Ovary (tissue), 9 donors: ENCODE measurements around the gene SLC24A4. TPM values are rescaled to one million over a fixed set of nuclear protein-coding genes. Genes with fewer than 3 reads are reported as not detected.

Experiments used
- DNase-seq, 5 donors: peaks; one replicate each; pipeline ENCODE4 v3.0.0-alpha.2; 2019 to 2020
- H3K27ac ChIP-seq, 2 donors: fragments of 200-600 bp; one replicate each; pipeline versions ENCODE4 v1.5.1 to v1.8.0; 2019 to 2022
- H3K27me3 ChIP-seq: fragments of 200-600 bp; one replicate; pipeline ENCODE4 v1.8.0; 2022
- H3K36me3 ChIP-seq: fragments of 200-600 bp; sonication (generic); one replicate; pipeline ENCODE4 v1.5.1; 2019
- H3K4me1 ChIP-seq: one replicate; pipeline ENCODE4 v1.8.1; 2013; ENCODE audit warnings: mild to moderate bottlenecking, moderate library complexity; ENCODE audit not compliant: insufficient read depth
- H3K4me3 ChIP-seq: fragments of 200-600 bp; sonication (generic); one replicate; pipeline ENCODE4 v1.5.1; 2017
- H3K9me3 ChIP-seq, 2 donors: fragments of 200-600 bp in 1 of 2; sonication (generic) in 1 of 2; one replicate each; pipeline versions ENCODE4 v1.5.1 to v1.8.1; 2013 to 2019; ENCODE audit warnings: mild to moderate bottlenecking in 1 of 2, moderate library complexity in 1 of 2
- EP300 ChIP-seq: sonication (generic); formaldehyde crosslinking; IDR thresholded peaks from one replicate; pipeline ENCODE4 v1.6.1; 2017; ENCODE audit warnings: antibody characterized with exemption
- POLR2A ChIP-seq: fragments of 450-650 bp; IDR thresholded peaks from one replicate; pipeline ENCODE4 v1.6.1; 2017; ENCODE audit warnings: antibody characterized with exemption, mild to moderate bottlenecking, moderate library complexity
- WGBS, 3 donors: extraction: QIAGEN DNeasy Blood & Tissue Kit in 1 of 3; methylation state at CpG; one replicate each; pipeline versions ENCODE4 v1.1.5 to v1.1.7; 2013 to 2017; 5-methylcytosine and 5-hydroxymethylcytosine counted together
- intact Hi-C, 4 donors: fragments of 100-400 bp; cut with DNase I; formaldehyde crosslinking; loops; one replicate each; pipeline versions ENCODE4 v1.11.0 to v1.15.1; 2022 to 2023
- polyA plus RNA-seq, 2 donors: library from polyadenylated mRNA; stranded (reverse); fragments of 200-250 nt in 1 of 2; fragments of 350-450 nt in 1 of 2; fragmentation: Illumina TruSeq in 1 of 2; extraction: RNeasy Lipid Tissue Mini Kit (QIAGEN cat#74804) in 1 of 2; gene quantifications; one replicate each; pipeline ENCODE4 v1.2.3, GENCODE V29; 2013 to 2014
- total RNA-seq, 7 donors: library from RNA; depleted of rRNA in 2 of 7; stranded (reverse); fragments of >200 nt in 2 of 7; fragmentation: NEBNext Ultra II Directional in 3 of 7; extraction: Animal tissue kit (Norgen Biotek cat#: 25700) in 3 of 7; gene quantifications; one replicate each; pipeline versions ENCODE4 v1.1.0 to v1.2.4, GENCODE V29; 2016 to 2023
- TF ChIP-seq, protein P1 (sequence below), 3 donors: fragments of 450-650 bp in 2 of 3; fragments of 200-600 bp in 1 of 3; IDR thresholded peaks; one replicate each; pipeline versions ENCODE4 v1.5.1 to v1.8.0; 2016 to 2022; ENCODE audit warnings: antibody characterized with exemption in 3 of 3, mild to moderate bottlenecking in 1 of 3
- donor health status: DM: no; HTN: no; CAD: no; lungs with moderate emphysema.
- donor health status: DM: no; HTN: no; CAD: no.
- donor health status: Bipolar disorder and iron deficiency.
- donor health status: DM: yes; HTN: yes; CAD: no.
- donor health status: DM: no; HTN: no; CAD: no.
- donor health status: DM: yes; HTN: yes; CAD: no.

The SLC24A4 gene
- total and polyA plus RNA-seq, 9 donors, result 0.10 to 0.98 (median 0.24) TPM

DNA sequence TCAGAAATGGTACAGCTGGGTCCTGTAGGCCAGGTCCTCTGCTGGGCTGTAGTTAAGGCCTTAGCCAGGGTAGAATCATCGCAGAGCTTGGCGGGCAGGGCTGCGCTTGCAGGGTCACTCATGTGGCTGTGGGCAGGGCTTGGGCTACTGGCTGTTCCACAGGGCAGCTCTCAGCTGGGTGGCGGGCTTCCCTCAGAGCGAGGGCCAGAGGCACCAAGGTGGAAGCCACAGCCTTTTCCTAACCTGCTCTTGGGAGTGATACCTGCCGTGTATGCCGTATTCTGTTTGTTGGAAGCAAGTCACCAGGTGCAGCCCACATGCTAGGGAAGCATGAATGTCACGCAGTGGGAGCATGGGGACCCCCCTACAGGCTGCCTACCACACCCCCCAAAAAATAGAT lies 120.8 kb downstream of the SLC24A4 start:
- no peak overlapping the region for H3K27ac ChIP-seq
- H3K36me3 ChIP-seq, result no peaks in the 10 kb centered on the region
- DNase-seq, result no peak
- no peak overlapping the region for H3K4me3 ChIP-seq
- intact Hi-C loops, result no loop called here
- WGBS, 3 donors, result 85 to 93% (median 91%) methylated on average over 8 of the region's 8 CpGs
- H3K4me1 ChIP-seq, result no peaks in the 10 kb centered on the region
- no peaks in the 10 kb centered on the region for H3K27me3 ChIP-seq
- TF ChIP-seq, protein P1, sequence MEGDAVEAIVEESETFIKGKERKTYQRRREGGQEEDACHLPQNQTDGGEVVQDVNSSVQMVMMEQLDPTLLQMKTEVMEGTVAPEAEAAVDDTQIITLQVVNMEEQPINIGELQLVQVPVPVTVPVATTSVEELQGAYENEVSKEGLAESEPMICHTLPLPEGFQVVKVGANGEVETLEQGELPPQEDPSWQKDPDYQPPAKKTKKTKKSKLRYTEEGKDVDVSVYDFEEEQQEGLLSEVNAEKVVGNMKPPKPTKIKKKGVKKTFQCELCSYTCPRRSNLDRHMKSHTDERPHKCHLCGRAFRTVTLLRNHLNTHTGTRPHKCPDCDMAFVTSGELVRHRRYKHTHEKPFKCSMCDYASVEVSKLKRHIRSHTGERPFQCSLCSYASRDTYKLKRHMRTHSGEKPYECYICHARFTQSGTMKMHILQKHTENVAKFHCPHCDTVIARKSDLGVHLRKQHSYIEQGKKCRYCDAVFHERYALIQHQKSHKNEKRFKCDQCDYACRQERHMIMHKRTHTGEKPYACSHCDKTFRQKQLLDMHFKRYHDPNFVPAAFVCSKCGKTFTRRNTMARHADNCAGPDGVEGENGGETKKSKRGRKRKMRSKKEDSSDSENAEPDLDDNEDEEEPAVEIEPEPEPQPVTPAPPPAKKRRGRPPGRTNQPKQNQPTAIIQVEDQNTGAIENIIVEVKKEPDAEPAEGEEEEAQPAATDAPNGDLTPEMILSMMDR (IDR thresholded peaks at IDR 0.05), result no peak
- TF ChIP-seq EP300 (no peak), POLR2A (no peak)
- H3K9me3 ChIP-seq, result no peaks in the 10 kb centered on the region

DNA sequence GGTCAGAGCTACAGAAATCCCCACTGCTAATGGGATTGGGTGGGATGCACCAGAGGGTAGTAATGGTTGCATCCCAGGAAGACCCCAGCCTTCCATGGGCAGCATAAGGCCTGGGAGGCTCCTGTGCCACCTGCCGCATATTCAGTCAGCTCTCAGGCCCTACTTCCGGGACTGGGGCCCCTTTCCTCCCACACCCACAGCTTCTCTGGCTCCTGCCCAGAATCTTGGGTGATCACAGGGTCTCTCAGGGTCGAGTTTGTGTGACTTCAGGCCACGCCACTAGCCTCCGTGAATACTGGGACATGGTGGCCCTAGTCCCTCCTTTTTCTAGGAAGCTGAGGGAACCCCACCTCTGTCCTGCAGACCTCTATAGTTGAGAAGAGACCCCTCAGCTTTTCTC lies 123.8 kb downstream of the SLC24A4 start:
- no peak for TF ChIP-seq EP300
- TF ChIP-seq, protein P1 (IDR thresholded peaks at IDR 0.05), result no peak
- TF ChIP-seq POLR2A, result no peak
- no peaks in the 10 kb centered on the region for H3K27me3 ChIP-seq
- H3K36me3 ChIP-seq, result no peaks in the 10 kb centered on the region
- H3K9me3 ChIP-seq, result no peaks in the 10 kb centered on the region
- H3K27ac ChIP-seq, result no peak overlapping the region
- H3K4me3 ChIP-seq, result no peak overlapping the region
- intact Hi-C loops, result no loop called here
- DNase-seq, result no peak
- peaks cover 5% of the 10 kb centered on the region for H3K4me1 ChIP-seq
- 80 to 85% (median 82%) methylated on average over 5 of the region's 5 CpGs for WGBS, 3 donors

DNA sequence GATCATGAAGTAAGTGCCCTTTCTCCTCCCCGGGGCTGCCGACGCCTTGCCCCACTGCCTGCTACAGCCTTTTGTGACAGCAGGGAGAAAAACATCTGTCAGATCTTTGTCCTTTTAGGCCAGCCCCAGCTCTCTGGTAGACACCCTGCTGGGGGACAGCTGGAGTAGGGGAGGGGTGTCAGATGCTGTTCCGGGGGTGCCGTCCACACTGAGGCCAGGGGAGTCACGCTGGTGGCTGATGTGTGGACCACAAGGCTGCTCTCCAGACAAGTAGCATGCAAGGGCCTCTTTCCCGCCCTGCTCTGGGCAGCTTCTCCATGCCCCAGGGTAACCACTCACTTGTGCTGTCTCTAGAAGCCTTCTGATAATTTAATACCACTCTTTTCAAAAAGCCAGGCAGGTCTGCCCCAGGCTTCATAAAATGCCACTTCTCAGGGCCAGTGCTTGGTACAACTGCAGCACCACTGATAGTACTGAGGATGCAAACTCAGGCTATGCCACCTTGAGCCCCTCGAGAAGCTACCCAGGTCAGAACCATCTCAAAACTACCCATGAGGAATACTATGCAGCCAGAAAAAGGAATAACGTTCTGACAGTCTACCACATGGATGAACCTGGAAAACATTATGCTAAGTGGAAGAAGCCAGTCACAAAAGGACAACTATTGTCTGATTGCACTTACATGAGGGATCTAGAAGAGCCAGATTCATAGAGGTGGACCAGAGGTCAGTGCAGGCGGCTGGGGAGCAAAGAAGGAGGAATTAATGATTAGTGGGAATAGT lies 124.6 kb downstream of the SLC24A4 start:
- WGBS, 3 donors, result 89 to 95% (median 94%) methylated on average over 10 of the region's 10 CpGs

DNA sequence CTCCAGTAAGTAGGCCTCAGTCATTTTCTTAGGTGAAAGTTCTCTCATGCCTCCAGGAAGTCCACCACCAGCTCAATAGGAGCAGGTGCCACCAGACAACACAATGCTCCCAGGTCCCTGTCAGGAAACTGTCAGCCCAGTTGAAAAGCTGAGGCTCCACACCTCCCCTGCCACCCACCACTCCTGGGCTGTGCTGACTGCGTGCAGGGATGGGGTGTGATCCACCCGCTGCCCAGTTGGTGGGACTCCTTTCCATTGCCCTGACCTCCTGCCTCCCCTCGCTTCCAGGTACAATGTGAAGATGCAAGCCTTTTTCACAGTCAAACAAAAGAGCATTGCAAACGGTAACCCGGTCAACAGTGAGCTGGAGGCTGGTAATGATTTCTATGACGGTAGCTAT lies 125.8 kb downstream of the SLC24A4 start:
- TF ChIP-seq EP300 (no peak), POLR2A (no peak)
- TF ChIP-seq, protein P1 (IDR thresholded peaks at IDR 0.05), result no peak
- intact Hi-C loops, result no loop called here

More for the DNA sequence above, 124.6 kb downstream of the SLC24A4 start:
- no peaks in the 10 kb centered on the region for H3K27me3 ChIP-seq
- no peak overlapping the region for H3K4me3 ChIP-seq
- H3K4me1 ChIP-seq, result peaks cover 6% of the 10 kb centered on the region
- no peaks in the 10 kb centered on the region for H3K9me3 ChIP-seq
- intact Hi-C loops, result no loop called here
- H3K27ac ChIP-seq, result no peak overlapping the region
- H3K36me3 ChIP-seq, result no peaks in the 10 kb centered on the region
- no peak for DNase-seq
- TF ChIP-seq EP300 (no peak), POLR2A (no peak)
- TF ChIP-seq, protein P1 (IDR thresholded peaks at IDR 0.05), result no peak

More for the DNA sequence above, 125.8 kb downstream of the SLC24A4 start:
- H3K4me1 ChIP-seq, result peaks cover 6% of the 10 kb centered on the region
- H3K36me3 ChIP-seq, result no peaks in the 10 kb centered on the region
- H3K4me3 ChIP-seq, result no peak overlapping the region
- no peaks in the 10 kb centered on the region for H3K27me3 ChIP-seq
- no peak overlapping the region for H3K27ac ChIP-seq
- 92 to 94% (median 93%) methylated on average over 6 of the region's 6 CpGs for WGBS, 3 donors
- DNase-seq, result no peak
- H3K9me3 ChIP-seq, result no peaks in the 10 kb centered on the region
